NCI-H510A treated with DMSO at 0.1 percent for 48 hours (cell line): ENCODE data around the gene SSU72.
"Not testable (repeated sequence)": the region's sequence is repeated elsewhere in the genome, so short reads cannot be mapped to it uniquely, and the experiment has no call there.

Experiments used
- DNase-seq: peaks from one replicate; lab custom pipeline; 2025; lab: John Stamatoyannopoulos, UW

The SSU72 gene

DNA sequence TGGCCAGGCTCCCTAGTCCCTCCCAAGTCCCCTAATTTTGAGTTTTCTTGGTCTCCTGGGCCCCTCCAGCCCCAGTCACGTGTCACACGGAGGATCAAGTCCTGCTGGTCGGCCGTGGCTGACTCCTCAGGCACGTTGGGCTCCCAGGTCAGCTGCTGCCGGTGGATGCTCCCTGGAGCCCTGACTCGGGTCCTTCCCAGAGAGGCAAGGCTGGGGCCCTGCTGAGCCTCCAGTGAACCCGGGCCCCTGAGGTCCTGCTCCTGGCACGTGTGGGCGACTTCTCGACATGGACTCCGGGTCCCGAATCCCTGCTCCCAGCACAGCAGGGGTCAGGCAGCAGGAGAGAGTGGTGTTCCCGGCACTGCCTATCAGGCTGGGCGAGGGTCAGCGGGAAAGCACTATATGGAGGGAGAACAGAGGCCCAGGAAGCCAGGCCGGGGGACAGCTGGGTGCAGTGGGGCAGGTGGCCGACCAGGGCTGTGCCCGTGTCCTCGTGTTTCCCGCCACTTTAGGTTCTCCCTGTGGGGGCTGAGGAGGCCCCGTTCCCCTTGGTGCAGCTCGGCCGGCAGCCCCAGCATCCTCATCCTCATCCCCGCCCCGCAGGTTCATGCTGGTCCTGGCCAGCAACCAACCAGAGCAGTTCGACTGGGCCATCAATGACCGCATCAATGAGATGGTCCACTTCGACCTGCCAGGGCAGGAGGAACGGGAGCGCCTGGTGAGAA, 47.4 kb downstream of the SSU72 start:
- no peak for DNase-seq

DNA sequence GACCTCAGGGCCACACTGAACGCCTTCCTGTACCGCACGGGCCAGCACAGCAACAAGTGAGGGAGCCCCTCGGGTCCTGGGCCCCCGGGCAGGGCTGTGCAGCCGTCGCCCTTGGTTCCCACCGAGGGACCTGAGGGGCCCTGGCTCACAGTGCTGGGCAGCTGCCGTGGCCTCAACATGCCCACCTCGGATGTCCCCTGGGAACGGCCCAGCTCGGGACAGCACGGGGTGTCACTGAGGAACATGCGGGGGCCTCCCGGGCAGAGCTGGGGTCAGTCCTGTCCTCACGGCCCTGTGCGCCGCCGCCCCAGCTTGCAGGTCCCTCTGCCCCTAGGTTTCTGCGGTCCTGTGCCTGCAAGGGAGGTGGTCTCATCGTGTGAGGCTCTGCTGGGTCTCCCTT, 48.2 kb downstream of the SSU72 start:
- DNase-seq, result not testable (repeated sequence)

DNA sequence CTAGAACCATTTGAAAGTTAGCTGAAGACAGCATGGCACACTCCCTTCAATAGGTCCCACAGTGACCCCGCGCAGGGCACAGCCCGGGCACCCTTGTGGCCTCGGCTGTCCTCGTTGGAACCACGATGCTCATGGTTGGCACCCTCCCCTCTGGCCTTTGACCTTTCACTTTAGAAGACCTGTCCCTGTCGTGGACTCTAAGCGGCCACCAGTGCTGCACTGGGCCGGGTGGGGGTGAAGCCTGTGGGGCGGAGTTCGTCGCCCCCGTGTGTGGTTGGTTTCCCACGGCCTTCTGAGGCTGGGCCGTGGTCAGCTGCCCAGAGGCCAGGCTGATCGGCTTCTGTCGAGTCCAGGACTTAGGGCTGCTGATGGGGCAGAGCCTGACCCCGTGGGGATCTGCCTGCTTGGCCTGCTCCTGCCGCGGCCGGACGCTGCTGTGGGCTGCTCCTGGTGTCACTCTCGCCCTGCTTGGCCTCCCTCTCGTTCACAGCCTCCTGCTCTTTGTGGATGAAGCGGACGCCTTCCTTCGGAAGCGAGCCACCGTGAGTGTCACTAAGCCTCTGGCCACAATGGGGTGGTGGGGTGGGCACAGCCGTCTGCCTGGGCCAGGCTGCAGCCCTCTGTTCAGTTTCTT, 49.8 kb downstream of the SSU72 start:
- not testable (repeated sequence) for DNase-seq

DNA sequence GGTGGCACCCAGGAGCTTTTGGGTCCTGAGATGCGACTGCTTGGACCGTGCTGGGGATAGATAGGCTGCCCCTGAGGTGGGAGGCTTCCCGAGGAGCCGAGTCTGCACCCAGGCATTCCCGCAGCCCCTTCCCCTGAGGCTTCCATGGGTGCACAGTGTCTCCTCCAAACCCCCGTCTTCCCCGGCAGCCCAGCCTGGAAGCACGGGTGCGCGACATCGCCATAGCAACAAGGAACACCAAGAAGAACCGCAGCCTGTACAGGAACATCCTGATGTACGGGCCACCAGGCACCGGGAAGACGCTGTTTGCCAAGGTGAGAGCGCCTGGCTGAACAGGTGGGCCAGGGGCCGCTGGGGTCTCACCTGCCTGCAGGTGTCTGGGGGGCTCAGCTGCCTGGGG, 51.0 kb downstream of the SSU72 start:
- not testable (repeated sequence) for DNase-seq

DNA sequence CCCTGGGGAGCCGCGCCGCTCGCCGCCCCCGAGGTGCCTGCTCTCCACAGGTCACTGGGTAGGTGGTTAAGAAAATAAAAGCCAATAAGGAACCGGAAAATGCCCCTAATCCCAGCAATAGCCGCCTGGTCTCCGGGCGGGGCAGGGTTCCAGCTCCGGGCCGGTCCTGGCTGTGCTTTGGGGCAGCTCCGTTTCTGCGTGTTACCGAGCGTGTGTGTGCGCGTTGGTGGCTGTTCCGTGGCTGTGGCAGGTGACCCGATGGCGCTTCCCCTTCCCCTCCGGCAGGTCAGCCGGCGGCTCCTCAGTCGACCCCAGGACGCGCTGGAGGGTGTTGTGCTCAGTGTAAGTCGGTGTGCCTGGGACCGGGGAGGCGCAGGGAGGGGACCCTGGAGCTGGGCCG, 51.4 kb downstream of the SSU72 start:
- DNase-seq, result not testable (repeated sequence)

DNA sequence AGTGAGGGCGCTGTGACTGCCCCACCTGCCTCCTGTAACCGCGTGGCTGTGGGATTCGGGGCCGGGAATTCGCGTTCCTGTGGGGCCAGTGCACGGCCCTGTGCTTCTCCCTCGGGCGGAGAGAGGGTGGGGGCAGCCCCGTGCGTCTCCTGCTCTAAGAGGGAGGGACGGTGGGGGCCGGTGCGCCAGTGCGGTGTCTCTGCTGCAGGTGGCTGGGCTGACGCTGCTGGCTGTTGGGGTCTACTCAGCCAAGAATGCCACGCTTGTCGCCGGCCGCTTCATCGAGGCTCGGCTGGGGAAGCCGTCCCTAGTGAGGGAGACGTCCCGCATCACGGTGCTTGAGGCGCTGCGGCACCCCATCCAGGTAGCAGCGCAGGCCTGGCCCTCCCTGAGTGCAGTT, 52.1 kb downstream of the SSU72 start:
- DNase-seq, result not testable (repeated sequence)

DNA sequence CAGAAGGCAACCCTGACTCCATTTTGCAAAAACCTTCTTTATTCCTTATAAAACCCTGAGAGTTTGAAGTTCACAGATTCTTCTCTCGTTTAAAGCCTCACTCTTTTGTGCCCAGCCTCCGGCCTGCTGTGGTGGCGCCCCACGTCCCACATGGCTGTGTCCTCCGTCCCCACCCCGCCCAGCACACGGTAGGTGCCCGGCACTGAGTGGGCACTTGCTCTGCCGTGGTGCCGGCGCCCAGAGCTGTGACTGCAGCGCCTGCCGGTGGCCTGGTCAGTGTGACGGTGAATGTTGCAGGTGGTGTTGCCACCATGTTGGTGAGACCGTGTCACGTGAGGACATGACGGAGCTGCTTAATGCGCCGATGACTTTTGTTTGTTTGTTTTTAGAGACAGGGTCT, 53.3 kb downstream of the SSU72 start:
- no peak for DNase-seq

DNA sequence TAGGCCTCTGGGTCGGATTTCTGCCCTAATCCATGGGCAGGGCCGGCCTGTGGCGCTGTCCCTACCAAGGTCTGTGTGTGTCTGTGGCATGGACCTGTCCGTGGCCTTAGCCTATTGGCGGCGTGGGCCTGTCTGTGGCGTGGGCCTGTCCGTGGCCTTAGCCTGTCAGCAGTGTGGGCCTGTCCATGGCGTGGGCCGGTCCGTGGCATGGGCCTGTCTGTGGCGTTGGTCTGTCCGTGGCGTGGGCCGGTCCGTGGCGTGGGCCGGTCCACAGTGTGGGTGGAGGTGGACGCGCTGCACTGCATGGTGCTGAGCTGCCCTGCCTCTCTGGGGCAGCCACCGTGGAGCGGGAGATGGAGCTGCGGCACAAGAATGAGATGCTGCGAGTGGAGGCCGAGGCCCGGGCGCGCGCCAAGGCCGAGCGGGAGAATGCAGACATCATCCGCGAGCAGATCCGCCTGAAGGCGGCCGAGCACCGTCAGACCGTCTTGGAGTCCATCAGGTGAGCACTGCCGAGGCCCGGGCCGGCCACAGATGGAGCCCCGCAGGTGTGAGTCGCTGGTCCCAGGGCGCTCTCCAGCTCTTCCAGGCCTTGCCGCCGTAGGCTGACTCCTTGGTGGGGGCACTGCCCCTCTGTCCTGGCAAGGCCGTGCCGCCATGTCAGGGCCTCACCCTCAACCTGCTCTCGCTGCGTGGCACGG, 54.7 kb downstream of the SSU72 start:
- DNase-seq, result not testable (repeated sequence)

DNA sequence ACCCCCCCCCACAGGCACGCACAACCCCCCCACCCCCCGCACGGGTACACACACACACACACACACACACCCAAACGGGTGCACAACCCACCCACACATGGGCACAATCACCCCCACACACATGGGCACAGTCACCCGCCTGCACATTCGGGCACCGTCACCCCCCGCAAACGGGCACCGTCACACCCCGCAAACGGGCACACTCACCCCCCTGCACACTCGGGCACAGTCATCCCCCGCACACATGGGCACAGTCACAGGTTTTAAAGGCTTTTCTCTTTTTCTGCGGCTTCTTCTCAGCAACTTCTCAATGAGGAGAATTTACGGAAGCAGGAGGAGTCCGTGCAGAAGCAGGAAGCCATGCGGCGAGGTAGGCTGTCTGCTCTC, 56.0 kb downstream of the SSU72 start:
- DNase-seq, result not testable (repeated sequence)

DNA sequence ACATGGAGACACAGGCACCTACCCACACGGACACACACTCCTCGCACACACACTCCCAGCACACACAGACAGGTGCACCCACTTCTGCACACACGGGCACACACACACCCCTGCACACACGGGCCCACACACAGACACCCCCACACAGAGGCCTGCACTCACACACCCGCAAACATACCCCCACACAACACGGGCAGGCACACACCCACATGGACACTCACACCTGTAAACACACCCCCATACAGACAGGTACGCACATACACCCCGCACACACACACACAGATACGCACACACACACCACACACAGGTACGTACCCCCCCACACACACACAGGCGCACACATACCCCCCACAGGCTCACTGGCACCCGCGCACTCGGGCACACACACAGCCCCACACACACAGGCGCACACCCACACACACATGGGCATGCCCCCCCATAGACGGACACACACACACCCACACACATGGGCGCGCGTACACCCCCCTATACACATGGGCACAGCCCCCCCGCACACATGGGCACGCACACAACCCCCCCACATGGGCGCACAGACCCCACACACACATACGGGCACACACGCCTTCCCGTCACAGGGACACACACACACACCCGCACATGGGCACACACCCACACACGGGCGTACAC, 56.6 kb downstream of the SSU72 start:
- no peak for DNase-seq

DNA sequence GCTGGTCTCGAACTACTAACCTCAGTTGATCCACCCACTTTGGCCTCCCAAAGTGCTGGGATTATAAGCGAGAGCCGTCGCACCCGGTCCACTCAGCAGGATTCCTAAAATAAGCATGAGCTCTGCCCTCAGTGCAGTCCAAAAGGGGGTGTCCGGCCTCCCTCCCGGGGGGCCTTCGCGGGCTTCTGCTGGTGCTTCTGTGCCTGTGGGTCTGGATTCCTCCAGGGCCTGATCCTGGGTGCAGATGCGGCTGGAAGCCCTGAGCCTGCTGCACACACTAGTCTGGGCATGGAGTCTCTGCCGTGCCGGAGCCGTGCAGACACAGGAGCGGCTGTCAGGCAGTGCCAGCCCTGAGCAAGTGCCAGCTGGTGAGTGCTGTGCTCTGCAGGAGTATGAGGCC, 57.7 kb downstream of the SSU72 start:
- not testable (repeated sequence) for DNase-seq

DNA sequence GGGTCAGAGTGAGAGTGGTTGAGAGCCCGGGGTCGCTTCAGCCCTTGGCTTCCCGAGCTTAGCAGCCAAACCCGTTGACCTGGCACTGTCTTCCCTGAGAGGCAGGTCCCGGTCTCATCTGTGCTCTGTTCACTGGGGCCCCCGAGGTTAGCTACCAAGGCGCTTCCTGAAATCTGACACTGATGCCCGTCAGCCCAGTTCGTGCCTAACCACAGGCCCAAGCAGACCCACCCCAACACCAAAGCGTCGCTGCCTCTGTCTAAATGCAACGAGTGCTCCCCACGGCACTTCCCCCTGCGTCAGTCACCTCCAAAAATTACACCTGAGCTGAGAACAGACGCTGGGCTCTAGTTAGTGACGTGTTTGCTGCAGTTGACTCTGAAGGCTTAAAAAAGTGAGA, 60.3 kb downstream of the SSU72 start:
- DNase-seq, result not testable (repeated sequence)

DNA sequence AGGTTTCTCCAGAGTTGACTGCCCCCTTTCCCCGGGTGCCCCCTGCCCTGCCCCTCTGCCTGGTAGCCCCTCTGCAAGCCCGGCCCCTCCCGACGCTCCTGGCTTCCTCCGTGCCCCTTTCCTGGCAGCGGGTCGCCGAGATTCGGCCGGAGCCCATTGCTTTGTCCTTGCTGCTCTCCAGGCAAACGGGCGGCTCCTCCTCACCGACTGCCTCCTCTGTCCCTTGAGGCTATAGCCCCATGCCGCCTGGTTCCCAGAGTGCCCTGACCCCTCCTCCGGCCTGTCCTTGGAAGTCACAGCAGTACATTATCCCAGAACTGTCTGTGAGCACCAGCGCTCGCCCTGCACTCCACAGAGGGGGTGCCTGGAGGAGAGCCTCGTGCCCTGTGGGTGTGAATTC, 61.0 kb downstream of the SSU72 start:
- DNase-seq, result not testable (repeated sequence)

DNA sequence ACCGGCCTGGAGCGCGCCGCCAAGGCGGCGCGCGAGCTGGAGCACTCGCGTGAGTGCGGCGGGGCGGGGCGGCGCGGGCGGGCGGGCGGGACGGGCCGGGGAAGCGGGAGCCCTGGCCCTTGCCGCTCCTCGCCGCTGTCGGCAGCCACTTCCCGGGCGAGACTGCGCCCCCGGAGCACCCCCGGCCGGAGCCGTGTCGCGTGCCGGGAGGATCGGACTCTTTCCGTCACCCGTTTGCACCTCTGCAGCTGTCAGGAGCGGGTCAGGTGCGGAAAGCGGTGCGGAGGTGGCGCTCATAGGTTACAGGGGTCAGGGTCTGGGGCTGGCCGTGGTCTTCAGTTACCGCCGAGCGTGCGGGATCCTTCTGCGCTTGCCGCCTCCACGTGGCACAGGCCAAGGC, 62.2 kb downstream of the SSU72 start:
- DNase-seq, result peak; percentile 30

DNA sequence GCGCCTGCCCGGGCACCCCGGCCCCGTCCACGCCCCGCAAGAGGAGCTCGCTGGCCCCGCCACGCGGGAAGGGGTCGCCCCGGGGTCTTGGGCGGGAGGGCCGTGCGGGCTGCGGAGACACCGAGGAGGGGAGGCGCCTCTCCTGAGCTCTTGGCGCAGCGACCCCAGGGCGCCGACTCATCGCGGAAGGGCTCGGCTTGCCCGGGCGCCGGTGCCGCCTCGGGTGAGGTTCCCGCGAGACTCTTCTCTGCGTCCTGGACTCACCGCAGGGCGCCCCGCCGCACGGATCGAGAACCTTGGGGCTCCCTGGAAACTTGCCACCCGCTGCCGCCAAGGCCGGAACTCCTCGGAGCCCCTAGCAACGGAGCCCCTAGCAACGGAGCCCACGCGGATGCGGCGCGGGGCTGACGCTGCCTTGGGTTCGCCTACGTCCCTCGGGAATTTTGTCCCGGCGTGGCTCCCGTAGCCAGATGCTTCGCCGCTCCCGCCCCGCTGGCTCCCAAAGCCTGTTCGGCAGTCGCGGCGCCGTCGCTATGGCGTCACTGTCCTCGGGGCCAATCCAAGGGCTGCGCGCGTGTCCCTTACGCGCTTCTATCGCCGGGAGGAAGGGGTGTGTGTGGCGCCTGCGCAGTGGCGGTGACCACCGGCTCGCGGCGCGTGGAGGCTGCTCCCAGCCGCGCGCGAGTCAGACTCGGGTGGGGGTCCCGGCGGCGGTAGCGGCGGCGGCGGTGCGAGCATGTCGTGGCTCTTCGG, 63.0 kb downstream of the SSU72 start, which contains the start of gene ATAD3A:
Gene ATAD3A (plus strand): TSS at position 630 of the 753 bp plus-strand sequence. CDS start 107 bp downstream, at position 737.
- peak; percentile 100 for DNase-seq

DNA sequence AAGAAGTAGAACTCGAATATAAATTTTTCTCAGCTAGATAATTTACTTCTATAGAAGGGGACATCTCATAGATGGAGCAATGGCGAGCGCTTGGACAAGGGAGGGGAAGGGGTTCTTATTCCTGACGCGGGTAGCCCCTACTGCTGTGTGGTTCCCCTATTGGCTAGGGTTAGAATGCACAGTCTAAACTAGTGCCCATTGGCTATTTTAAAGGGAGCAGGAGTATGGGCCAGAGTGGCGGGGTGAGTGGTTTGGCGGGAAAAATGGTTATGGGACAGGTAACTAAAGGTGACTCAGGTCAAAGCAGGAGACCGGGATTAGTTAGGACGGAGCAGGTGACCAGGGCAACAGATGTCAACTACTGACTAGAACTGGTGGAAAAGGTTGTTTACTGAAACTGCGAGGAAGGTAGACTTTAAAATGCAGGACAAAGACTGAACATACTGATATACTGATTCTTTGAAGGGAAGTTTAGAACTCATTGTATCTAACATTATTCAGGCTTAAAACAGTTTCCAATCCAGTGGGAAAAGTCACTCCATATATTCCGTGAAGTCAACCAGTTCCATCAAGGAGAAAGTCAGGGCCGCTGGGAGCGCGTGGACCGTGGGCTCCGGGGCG, 63.6 kb downstream of the SSU72 start:
- DNase-seq, result peak; percentile 99

DNA sequence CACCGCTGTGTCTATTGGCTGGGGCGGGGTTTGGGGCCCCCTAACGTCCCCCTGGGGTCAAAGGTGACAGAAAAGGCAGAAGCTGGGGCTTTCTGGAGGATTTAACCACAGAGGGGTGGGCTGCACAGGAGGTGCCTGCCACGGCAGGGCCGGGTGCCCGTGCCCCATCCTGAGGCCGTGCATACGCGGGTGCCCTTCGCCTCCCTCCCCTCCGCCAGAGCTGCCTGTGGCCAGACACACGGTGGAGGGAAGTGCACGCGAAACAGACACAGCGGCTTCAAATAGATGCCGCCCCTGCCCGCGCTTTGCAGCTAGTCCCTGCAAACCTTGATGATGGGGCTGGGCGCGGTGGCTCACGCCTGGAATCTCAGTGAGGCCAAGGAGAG, 65.2 kb downstream of the SSU72 start:
- DNase-seq, result not testable (repeated sequence)

DNA sequence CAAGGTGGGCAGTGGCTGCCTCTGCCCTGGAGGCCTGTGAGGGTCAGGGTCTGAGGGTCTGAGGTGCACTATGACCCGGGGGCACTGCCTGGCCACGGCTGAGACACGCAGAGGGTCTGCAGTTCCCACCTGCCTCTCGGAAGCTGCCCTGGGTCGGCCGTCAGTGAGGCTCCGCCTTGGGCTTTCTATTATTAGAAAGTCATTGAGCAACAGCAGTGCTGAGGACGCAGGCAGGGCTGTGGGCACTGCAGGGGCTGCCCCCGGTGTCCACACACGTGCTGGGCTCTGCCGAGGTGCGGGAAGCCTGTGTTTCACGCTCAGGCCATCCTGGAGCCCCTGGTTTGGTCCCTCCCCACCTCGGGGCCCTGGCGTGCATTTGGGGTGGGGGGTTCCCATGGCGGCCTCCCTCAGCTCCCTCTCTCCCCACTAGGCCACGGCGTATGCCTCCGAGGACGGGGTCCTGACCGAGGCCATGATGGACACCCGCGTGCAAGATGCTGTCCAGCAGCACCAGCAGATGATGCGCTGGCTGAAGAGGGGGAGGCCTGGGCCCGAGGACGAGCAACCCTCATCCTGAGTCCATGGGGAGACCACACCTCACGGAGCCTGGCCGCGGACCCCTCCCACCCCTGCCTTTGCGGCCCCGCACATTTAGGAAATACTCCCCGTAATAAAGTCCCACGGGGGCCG, 65.7 kb downstream of the SSU72 start:
- not testable (repeated sequence) for DNase-seq

DNA sequence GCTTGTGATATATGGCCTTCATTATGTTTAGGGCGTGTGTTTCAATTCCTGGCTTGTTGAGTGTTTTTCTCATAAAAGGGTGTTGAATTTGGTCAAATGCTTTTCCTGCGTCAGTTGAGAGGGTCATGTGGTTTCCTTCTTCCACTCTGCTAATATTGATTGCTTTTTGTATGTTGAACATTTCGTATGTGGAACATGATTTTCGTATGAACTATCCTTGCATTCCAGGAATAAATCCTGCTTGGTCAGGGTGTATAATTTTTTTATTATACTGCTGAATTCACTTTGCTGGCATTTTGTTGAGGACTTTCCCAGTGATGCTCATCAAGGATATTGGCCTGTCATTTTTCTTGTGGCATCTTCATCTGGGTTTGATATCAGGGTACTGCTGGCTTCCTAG, 67.4 kb downstream of the SSU72 start:
- no peak for DNase-seq

DNA sequence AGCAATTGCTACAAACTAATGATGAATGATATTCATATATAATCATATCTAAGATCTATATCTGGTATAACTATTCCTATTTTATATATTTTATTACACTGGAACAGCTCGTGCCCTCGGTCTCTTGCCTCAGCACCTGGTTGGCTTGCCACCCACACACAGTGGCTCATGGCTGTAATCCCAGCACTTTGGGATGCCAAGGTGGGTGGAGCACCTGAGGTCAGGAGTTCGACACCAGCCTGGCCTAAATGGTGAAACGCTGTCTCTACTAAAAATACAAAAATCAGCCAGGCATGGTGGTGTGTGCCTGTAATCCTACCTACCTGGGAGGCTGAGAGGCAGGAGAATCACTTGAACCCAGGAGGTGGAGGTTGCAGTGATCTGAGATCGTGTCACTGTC, 68.9 kb downstream of the SSU72 start:
- DNase-seq, result not testable (repeated sequence)

DNA sequence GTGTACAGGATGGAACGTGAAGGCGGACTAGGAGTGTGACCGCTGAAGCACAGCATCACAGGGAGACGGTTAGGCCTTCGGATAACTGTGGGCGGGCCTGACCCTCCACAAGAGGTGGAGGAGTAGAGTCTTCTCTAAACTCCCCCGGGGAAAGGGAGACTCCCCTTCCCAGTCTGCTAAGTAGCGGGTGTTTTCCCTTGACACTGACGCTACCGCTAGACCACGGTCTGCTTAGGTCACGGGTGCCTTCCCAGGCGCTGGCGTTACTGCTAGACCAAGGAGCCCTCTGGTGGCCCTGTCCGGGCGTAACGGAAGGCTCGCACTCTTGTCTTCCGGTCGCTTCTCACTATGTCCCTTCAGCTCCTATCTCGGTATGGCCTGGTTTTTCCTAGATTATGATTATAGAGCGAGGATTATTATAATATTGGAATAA, 69.3 kb downstream of the SSU72 start:
- peak; percentile 86 for DNase-seq
